GM19099 (cell line): ENCODE results near the gene ITPKB.

Experiments used
- POLR2A ChIP-seq: IDR thresholded peaks from 3 replicates; pipeline ENCODE4 v1.6.1; 2011; ENCODE audit warnings: low read depth; ENCODE audit not compliant: insufficient read length; ENCODE audit errors: extremely low read depth

The ITPKB gene

GRCh38 chr1:226662642-226663326, 76.3 kb downstream of the ITPKB start:
- no peak for TF ChIP-seq POLR2A

- no peak for TF ChIP-seq POLR2A
These were observed 77.1 kb downstream of the ITPKB start for GRCh38 chr1:226661965-226662364.

- no peak for TF ChIP-seq POLR2A
These were observed 77.8 kb downstream of the ITPKB start for GRCh38 chr1:226661271-226661670.

GRCh38 chr1:226660410-226661182, 78.5 kb downstream of the ITPKB start:
- TF ChIP-seq POLR2A: no peak

- TF ChIP-seq POLR2A: no peak
These were observed 79.4 kb downstream of the ITPKB start for GRCh38 chr1:226659641-226660040.

GRCh38 chr1:226659136-226659535, 79.9 kb downstream of the ITPKB start:
- TF ChIP-seq POLR2A: no peak

- TF ChIP-seq POLR2A: no peak
These were observed 80.4 kb downstream of the ITPKB start for GRCh38 chr1:226658546-226659125.

- no peak for TF ChIP-seq POLR2A
These were observed 81.1 kb downstream of the ITPKB start for GRCh38 chr1:226657895-226658545.

- TF ChIP-seq POLR2A: no peak
These were observed 82.3 kb downstream of the ITPKB start for GRCh38 chr1:226656601-226657277.

- TF ChIP-seq POLR2A: no peak
These were observed 82.9 kb downstream of the ITPKB start for GRCh38 chr1:226656201-226656600.

- TF ChIP-seq POLR2A: no peak
These were observed 83.6 kb downstream of the ITPKB start for GRCh38 chr1:226655251-226656163.

GRCh38 chr1:226654668-226655055, 84.4 kb downstream of the ITPKB start:
- TF ChIP-seq POLR2A: no peak

GRCh38 chr1:226654046-226654667, 84.9 kb downstream of the ITPKB start:
- no peak for TF ChIP-seq POLR2A

GRCh38 chr1:226653311-226653921, 85.7 kb downstream of the ITPKB start:
- no peak for TF ChIP-seq POLR2A

- TF ChIP-seq POLR2A: no peak
These were observed 86.5 kb downstream of the ITPKB start for GRCh38 chr1:226652613-226653012.
